ENCODE measurements around the gene SEMA3D.
"Not testable (repeated sequence)": the region's sequence is repeated elsewhere in the genome, so short reads cannot be mapped to it uniquely, and the experiment has no call there.

The SEMA3D gene

GRCh38 chr7:85000735-85001350 is 186.0 kb downstream of the SEMA3D start:
- TF ChIP-seq CTCF (conservative IDR thresholded peaks at IDR 0.05) = no peak
- no peak overlapping the region for H3K27ac ChIP-seq

GRCh38 chr7:84999450-84999849 is 187.4 kb downstream of the SEMA3D start:
- no peak overlapping the region for H3K27ac ChIP-seq
- no peak for TF ChIP-seq CTCF (conservative IDR thresholded peaks at IDR 0.05)

- peak; percentile 28; the same call in 1 of the 2 replicates for TF ChIP-seq CTCF (conservative IDR thresholded peaks at IDR 0.05)
- H3K27ac ChIP-seq = no peak overlapping the region
Observed at GRCh38 chr7:84998665-84999064, 188.2 kb downstream of the SEMA3D start.

GRCh38 chr7:84997626-84998025 is 189.2 kb downstream of the SEMA3D start:
- TF ChIP-seq CTCF (conservative IDR thresholded peaks at IDR 0.05) = no peak
- no peak overlapping the region for H3K27ac ChIP-seq

- not testable (repeated sequence) for H3K27ac ChIP-seq
Observed at GRCh38 chr7:84992954-84993353, 193.9 kb downstream of the SEMA3D start.

- H3K27ac ChIP-seq = no peak overlapping the region
- TF ChIP-seq CTCF (conservative IDR thresholded peaks at IDR 0.05) = no peak
Observed at GRCh38 chr7:84985073-84985784, 201.6 kb downstream of the SEMA3D start.

- TF ChIP-seq CTCF (conservative IDR thresholded peaks at IDR 0.05) = no peak
- no peak overlapping the region for H3K27ac ChIP-seq
Observed at GRCh38 chr7:84982199-84982598, 204.7 kb downstream of the SEMA3D start.

Measured in VCaP (cell line).